Neural progenitor cell (in vitro differentiated cells): ENCODE measurements around the gene NBAS.

ENCODE experiments used
- CTCF ChIP-seq: fragments of 200-600 bp; sonication (generic); IDR thresholded peaks from 2 replicates; pipeline ENCODE4 v1.5.1; 2017; ENCODE audit warnings: antibody characterized with exemption, mild to moderate bottlenecking
- EZH2phosphoT487 ChIP-seq: fragments of 200-600 bp; sonication (generic); IDR thresholded peaks from 2 replicates; pipeline ENCODE4 v1.6.1; 2017; ENCODE audit warnings: antibody characterized with exemption

- TF ChIP-seq EZH2phosphoT487 (no peak), CTCF (no peak)
Observed at GRCh38 chr2:15271276-15271675, 289.9 kb downstream of the NBAS start.
